Endometrial microvascular endothelial cells (primary cell): ENCODE measurements around the gene CROCC2. TPM values are rescaled to one million over a fixed set of nuclear protein-coding genes. Genes with fewer than 3 reads are reported as not detected.

ENCODE experiments used
- in situ Hi-C: cut with HindIII; loops from 2 replicates; pipeline ENCODE4 v1.10.0; 2017; ENCODE audit warnings: low sequenced_read_pairs, low pct_unique_long_range_greater_than_20kb; ENCODE audit errors: inconsistent ontology term
- total RNA-seq: library from RNA; depleted of rRNA; stranded (reverse); fragments of >200 nt; gene quantifications from one replicate; pipeline ENCODE4 v1.2.3, GENCODE V29; 2015; ENCODE audit errors: inconsistent ontology term

The CROCC2 gene
- total RNA-seq, 1 donor from 2014 or later: not detected

DNA sequence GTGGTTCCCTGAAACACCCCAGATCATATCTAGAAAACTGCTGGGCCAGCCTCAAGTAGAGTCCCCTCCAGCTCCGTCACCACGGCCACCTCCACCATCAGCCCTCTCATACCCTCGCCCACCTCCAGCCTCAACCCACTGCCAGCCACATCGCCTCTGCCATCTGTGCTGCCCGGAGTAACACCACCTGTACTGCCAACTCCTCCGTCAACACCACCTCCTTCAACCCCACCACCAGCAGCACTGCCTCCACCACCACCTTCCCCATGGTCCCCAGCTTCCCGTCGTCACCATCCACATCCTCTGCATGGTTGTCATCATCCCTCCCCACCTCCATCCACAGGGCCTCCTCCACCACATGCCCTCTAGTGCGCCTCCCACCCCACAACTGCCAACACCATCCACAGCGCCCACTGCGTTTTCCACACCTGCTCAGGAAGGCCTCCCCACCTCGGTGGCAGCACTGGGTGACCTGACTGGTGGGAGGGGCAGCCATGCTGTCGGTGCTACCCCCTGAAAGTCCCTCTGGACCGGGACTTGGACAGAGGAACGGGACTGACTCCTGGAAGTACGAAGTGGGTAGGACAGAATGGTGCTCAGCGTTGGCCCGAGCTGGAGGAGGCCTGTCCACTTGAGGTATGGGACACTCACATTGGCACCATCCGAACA lies 93.9 kb downstream of the CROCC2 start:
- in situ Hi-C loops: no loop called here

DNA sequence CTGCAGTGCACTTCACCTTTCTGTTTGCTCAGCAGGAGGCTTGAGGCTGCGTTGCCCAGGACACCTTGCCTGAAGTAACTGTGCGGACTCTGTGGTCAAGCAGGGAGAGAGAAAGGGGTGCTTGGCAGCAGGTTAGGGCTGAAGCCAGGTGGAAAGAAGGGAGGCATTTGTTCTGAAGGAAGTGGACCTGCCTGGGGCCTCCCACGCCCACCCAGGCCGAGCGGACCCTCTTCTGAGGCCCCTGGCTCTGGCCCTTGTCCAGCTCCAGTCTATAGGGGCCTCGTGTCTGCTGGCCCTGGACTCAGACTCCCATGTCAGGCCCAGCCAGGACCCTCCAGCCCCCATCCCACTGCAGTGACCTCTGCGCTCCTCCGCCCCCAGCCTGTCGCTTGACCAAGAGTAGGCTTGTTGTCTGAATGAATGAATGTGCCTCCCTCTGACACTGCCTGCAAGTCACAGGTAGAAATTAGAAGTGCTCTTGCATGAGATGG lies 94.7 kb downstream of the CROCC2 start:
- in situ Hi-C loops: no loop called here

DNA sequence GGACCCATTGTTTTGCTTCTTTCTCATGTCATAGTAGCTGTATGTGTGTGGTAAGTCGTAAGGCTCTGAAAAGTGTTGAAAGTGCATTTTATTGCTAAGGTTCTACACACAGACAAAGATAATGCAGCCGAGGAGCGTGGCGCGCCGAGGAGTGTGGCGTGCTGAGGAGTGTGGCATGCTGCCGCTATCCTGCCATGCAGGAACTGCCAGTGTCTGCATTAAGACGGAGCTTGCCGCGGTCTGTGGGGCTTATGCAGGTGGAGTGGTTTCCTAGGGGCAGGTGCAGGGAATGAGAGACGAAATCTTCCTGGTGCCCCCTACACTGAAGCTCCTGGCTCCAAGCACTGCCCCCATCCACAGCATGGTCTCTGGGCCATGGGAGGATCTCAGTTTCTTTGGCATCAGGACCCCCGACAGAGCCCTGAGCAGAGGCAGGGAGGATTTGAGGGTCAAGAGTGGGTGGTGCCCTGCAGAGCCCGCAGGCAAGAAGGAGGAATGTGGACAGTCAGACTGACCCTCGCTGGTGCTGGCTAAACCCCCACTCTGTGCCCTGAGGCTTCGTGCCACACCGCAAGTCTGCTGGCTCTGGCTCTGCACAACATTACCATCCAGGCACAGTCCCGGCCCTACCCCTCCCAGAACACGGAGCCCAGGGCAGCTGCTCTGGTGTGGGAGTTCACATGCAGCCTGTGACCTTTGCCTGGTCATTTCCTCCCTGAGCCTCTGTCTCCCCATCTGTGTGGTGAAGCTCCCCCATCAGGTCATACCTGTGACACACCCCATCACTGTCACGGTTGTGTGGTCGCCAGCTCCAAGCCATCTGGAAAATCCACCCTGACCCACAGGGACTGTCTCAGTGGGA lies 95.5 kb downstream of the CROCC2 start:
- in situ Hi-C loops: no loop called here

DNA sequence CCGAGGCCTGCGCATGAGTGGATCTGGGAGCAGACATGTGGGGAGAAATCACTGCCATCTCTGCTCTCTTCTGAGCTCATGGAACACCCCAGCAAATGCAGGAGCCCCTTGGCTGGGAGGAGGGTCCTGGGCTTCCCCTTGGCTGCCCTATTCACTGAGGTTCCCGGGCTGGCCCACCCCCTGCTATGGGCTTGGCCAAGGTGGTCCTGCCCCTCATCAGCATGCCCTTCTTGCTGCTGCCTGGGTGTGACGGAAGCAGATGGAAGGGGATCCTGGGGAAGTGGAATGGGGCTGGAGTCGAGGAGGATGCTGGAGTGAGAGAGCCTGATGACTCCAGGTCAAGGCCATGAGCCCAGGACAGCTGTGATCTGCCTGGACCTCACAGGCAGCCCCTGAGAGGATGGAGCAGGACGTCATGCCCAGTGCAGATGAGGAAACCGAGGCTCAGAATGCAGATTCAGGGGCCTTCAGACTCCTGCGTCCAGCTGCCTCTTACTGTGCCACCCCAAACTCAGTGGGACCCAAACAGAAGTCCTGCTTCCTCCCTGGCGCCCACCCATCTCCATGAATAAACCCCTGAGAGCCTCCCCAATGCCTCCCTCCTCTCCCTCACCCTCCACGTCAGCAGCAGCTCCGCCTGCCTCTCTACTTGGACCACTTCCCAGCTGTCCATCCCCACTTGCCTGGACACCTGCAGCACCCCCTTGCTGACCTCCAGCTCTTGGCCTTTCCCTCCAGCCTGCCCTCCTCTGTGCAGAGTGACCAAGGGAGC lies 96.3 kb downstream of the CROCC2 start:
- in situ Hi-C loops: no loop called here

DNA sequence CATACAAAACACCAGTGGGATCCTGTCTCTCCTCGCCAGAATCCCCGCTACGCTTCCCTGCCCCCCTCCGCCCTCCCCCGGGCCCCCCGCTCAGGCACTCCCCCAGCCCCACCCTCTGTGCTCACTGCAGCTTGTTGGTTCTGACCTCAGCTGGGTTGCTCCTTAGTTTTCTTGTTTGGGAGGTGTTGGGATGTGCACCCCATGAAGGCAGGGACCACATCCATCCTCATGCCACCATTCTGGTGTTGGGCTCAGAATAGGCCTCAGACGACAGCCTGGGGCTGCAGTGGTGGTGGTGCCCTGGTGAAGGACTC lies 96.9 kb downstream of the CROCC2 start:
- in situ Hi-C loops: no loop called here

DNA sequence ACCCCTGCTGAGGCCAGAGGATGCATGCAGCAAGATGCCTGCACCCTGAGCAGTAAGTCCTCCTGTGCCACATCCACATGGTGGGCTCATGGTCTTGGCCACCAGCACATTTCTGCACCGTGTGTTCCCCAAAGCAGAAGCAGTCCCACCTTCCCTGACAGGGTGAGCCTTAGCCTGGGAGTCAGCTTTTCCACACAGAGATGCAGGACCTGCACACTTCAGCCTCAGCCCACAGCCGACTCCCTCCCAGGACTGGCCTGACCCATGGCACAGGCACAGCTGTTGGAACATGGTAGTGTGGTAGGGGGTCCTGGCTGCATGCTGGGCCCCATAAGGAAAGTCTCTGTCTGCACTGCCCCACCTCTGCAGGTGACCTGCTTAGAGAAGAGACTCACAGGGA lies 97.2 kb downstream of the CROCC2 start:
- in situ Hi-C loops: no loop called here

DNA sequence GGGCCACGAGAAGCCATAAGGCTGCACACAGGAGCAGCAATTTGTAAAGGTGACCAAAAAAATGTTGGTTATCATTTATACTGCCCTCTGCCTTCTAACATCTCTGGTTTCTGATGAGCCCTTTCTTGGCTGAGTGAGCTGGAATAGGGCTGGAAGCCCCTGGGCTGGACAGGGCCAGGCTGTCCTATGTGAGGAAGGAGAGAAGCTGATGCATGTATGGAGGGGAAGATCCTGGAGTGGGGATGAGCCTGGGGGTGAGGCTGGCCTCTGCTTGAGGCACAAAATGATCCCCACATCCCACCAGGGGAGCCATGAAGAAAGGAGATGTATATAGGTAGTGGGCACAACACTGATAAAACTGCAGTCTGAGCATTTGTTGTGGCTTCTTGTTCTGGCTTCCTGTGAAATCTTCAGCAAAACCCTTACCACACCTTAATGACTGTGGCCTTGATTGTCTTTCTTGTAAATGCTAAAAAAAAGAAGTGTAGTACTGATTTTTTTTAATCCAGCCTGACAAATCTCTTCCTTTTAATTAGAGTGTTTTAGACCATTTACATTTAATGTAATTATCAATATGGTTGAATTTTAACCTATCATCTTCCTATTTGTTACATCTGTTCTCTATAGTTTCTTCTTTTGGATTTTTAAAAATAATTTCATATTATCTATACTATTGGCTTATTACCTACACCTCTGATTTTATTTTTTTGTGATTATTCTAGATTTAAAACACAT lies 97.9 kb downstream of the CROCC2 start:
- in situ Hi-C loops: no loop called here

DNA sequence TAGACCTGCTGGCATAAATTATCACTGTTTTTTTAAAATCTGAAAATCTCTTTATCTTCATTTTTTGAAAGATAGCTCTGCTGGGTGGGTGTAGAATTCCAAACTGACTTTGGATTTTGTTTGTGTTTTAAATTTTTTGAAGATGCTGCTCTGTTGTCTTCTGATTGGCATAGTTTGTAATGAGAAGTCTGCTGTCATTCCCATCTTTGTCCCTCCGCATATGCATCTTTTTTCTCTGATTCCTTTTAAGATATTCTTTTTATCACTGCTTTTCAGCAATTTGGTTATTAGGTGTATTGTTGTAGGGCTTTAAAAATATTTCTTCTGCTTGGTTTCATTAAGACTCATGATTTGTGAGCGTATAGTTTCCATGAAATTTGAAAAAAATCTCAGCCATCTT lies 99.4 kb downstream of the CROCC2 start:
- in situ Hi-C loops: no loop called here

DNA sequence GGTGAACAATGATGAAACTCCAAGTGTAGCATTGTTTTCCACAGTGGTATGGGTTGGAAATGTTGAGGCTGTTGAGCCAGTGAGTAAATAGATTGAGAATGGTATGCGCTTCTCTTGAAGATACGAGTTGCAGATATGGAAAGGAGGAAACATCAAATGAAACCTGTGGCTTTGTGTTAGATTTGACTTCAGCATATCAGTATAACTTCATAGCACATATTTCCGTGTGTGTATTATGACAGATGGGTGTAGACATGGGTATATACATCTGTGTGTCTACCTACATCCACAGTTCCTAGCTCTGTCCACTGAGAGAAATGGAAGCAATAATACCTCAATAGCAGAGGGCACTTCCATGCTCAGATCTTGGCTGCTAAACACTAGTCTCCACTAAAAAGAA lies 100.3 kb downstream of the CROCC2 start:
- in situ Hi-C loops: no loop called here

DNA sequence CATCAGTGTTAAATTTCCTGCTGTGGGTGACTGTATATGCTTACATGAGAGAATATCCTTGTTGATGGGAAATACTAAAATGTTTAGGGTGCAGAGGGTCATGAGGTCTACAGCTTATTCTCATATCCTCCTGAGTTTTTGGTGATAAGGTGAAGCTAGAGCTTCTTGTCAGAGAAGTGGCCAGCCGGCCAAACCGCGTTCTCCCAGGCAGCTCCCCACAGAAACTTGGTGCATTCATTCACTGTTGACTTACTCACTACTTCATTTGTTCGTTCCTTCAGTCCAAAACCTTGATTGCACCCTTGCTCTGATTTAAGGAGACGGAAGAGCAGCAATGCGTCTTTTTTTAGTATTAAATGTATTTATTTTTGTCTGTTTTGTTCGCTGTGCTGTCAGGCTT lies 101.0 kb downstream of the CROCC2 start:
- in situ Hi-C loops: no loop called here

DNA sequence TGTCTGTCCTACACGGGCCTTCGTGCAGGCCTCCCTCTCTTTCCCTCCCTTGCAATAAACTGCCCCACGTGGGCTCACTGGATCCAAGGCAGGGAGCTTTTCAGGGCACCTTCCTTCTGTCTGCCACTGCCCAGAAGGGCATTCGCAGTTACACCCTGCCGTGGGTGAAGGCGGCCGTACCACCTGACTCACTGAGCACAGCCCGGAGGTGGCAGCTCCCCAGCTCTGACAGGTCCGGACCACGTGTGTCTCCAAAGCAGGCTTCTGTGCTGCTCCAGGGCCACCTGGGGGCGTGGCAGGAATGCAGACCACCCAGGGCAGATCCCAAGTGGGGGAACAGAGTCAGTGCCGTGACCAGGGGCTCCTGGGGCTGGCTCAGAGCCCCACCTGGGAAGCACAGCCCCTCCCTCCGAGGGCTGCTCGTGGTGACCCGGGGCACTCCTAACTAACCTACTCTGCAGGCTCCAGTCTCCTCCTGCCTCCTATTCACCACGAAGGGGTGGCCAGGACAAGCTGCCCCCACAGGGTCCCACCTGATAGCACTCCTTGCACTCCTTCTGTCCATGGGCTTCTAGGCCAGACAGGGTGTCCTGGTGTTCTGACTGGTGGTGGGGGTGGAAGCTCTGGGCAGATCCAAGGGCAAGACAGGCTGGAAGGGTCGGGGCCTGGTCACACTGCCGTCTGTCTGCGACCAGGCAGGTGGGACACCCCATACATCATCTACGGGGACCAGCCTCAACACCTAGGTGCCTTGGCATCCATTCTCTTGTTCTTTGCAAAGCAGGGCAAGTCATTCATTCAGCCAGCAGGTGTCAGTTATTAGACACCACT lies 102.0 kb downstream of the CROCC2 start:
- in situ Hi-C loops: no loop called here

DNA sequence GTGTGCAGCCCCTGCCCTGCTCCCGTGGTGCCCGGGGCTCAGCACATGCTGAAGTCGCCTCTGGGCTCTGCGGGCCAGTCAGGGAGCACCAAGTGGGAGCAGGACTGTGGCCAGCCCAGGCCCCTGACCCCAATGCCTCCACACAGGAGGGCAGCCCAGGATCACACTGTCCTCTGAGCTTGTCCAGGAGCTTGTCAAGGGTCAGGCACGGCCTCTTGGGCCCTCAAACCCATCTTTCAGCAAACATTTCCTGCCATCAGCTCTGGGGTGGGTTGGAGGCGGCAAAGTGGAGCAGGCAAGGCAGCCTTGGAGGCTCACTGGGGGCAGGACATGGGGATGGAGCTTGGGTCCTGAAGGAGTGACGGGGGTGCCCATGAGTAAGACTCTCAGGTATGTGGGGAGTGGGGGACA lies 102.6 kb downstream of the CROCC2 start:
- in situ Hi-C loops: no loop called here

DNA sequence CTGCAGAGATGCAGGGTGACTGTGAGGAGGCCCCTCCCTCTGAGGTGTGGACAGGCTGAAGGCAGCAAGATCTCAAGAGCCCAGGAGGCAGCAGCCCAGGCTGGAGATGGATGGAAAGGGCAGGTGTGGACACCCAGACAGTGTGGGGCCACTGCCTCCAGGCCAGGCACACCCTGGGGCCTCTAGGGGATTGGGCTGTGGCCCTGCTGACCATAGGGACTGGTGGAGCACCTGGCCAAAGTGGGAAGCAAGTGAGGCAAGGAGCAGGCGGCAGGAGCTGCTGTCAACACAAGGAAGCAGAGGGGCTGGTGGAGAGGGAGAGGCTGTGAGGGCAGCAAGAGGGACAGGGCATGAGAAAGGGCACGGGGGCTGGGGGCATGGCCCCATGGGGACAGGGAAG lies 103.1 kb downstream of the CROCC2 start:
- in situ Hi-C loops: no loop called here

DNA sequence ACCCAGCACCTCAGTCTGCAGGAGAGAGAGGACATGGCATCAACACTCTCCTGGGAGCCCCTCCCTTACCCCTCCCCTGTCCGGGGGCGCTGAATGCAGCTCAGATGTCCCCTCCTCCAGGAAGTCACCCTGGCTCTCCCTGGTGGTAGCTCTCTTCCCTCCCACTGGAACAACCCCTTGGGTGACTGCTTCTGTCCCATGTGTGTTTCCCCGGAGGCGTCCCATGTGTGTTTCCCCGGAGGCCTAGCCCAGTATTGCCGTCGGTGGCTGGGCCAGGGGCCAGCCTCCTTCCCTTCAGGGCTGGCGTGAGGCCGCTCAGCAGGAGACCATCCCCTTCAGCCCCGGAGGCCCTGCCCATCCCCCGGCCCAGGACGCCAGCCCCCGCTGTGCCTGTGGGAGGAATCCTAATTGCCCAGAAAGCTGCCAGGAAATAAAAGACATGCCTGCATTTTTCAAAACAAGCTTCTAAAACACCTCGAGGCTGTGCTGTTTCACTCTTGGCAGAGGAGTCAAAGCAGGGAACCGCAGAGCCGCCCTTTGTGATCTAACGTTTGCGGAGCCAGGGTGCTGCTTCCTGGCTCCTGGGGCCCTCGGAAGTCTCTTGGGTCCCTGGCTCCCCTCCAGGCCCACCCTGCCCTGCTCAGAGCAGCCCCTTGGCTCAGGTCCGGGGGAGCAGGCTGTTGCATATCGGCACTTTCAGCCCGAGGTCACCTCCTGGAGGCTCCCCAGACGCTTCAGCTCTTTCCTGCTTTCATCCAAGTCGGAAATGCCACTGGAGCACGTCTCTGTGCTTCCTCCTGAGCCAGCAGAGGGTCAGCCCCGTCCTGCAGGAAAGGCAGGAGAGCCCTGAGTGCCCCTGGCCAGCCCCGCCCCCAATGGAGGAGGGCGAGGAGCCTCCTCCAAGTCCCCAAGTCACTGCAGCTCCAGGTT lies 103.7 kb downstream of the CROCC2 start:
- in situ Hi-C loops: no loop called here

DNA sequence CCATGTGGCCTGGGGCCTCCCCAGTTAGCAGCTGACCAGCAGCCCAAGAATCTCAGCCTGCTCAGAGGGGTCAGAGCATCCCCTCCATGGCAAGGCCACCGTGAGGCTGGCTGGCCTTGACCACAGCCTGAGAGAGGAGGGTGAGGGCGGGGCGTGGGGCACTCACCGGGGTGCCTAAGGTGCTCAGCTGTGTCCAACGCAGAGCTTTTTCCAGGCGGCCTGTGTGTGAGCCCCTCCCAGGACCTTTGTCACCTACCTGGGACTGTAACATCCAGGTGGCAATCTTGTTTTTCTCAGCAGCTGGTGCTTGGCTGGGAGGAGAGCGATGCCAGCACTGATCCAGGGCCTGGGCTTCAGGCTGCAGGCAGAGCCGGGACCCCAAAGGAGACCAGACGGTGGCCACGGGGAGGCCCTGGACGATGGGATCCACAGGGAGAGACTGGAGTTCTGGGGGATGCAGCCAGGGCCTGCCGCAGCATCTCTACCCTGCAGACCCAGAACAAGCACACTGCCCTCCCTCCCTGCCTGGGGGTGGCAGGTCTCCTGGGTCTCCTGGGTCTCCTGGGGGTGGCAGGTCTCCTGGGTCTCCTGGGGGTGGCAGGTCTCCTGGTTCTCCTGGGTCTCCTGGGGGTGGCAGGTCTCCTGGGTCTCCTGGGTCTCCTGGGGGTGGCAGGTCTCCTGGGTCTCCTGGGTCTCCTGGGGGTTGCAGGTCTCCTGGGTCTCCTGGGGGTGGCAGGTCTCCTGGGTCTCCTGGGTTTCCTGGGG lies 104.6 kb downstream of the CROCC2 start:
- in situ Hi-C loops: no loop called here

DNA sequence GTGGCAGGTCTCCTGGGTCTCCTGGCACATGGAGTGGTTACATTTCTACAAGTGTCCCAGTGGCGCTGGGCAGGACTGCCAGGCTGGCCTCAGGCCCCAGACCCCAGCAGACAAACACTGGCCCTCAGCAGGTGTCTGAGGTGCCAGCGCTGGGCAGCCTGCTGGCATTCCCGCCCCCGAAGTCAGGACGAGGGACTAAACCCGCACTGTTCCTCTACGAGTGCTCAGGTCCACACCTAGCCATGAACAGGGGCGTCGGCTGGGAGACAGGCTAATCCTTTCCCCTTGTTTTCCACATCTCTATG lies 105.1 kb downstream of the CROCC2 start:
- in situ Hi-C loops: no loop called here
